GM19463 (cell line): ENCODE results near the gene GRIK4.
A peak's percentile ranks its signal among the peaks of the same experiment; 100 is the strongest.

Experiments used
- ATAC-seq: cut with Tn5 transposase; IDR thresholded peaks from one replicate; pipeline ENCODE4 v1.9.1; 2021; ENCODE audit warnings: mild to moderate bottlenecking, moderate library complexity; ENCODE audit not compliant: unreplicated experiment

Gene GRIK4

DNA sequence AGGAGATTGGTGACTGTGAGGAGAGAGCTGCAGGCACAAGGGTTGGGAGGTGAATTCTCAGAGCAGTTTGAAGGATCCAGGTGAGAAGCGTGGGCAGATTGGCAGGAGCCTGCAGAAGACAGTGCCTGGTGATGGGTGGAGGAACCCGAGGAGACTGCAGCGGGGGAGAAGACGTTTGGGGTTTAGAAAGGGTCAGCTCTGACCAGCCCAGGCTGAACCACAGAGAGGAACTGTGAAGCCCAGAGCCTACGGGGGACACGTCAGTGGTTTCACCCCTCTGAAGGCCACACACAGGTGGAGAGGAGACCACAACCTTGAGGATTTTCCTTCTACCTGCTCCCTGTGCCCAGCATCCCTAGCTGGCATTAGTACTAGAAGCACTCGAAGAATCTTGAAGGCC is 357.5 kb downstream of the GRIK4 start:
- ATAC-seq: no peak

DNA sequence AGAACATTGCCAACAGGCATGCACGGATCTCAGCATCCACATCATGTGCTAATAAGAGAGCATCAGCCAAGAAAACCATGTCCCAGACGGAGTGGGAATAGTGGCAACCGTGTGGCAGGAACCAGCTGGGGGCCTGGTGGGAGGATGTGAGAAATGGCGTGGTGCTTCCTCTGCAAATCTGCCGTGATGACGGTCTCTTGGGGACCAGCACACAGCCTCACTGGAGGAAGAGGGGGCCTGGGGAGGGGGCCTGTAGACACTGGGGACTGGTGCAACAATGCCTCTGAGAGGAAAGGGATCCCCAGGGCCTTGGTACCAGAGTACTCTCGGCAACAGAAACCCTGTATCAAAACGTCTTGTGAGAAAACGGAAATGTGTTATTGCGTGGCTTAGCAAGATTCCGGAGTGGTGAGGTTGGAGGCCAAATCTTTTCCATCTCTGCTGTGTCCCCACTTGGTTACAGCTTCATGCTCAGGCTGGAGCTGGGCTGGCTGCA is 358.0 kb downstream of the GRIK4 start:
- no peak for ATAC-seq

DNA sequence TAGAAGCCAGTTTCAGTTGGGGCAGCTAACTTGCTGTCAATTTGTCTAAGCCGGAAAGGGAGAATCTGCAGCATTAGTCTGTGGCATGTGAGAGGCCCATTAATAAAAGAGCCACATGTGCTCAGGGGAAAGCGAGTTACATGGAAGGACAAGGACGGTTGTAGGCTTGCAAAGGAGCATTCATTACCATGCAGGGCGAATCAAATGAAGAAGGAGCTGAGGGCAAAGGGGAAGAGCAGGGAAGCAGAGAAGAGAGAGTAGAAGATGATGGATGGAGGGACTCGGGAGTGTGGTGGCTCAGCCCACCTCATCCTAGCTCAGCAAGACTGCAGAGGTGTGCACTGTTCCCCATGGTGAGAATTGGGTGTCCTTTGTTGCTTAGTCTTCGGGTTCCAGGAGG is 359.6 kb downstream of the GRIK4 start:
- no peak for ATAC-seq

DNA sequence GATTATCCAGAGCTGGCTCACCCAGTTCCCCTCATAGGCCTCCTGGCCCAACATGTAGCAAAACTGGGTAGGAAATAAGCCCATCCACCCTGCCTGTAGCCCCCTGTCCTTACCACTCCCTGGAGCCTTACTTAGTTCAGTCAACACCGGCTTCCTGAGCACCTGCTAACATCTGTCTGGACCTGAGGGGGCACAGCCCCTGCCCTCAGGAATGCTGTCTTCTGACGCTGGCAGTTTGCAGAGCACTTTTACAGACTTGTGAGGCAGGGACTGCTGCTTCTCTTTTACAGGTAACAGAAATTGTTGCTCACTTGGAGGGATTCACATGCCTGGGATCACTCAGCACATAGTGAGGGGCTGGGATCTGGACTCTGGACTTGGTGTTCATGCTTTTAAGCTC is 360.4 kb downstream of the GRIK4 start:
- no peak for ATAC-seq

DNA sequence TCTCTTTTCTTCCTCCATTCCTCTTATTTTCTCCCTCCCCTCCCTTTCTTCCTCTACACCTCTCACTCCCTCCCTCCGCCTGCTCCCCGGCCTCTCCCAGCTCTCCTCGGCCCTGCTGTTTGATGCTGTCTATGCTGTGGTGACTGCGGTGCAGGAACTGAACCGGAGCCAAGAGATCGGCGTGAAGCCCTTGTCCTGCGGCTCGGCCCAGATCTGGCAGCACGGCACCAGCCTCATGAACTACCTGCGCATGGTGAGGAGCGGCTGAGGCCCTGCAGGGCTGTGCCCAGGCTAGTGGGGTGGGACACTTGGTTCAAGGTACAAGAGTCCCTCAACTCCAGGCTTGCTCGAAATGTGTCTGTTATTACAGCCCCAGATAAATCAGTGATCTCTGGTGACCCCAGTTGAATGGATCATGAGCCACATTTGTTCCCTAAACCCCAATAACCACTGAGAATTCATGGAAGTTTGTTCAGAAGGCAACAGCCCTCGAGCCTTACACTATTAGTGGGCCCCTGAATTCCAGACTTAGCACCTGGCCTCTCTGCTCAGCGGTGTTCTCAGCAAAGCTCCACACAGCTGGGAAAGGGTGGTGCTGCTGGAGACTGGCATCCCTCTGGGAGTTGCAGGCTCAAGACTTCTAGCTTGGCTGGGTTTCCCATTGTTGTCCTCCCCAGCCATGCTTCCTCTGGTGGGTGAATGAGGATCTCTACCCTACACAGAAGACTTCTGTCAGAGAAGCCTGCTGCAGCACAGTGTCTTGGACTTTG is 362.6 kb downstream of the GRIK4 start:
- ATAC-seq: no peak

DNA sequence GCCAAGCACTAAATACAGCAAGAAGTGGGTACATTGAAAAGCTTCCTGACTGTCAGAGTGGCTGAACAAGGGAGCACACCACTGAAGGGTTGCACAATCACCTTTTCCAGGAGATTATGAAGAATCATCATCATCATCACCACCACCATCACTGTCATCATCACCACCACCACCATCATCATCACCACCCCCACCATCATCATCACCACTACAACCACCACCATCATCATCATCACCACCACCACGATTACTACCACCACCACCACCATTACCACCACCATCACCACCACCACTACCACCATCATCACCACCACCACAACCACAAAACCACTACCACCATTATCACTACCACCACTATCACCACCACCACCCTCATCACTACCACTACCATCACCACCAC is 364.4 kb downstream of the GRIK4 start:
- no peak for ATAC-seq

DNA sequence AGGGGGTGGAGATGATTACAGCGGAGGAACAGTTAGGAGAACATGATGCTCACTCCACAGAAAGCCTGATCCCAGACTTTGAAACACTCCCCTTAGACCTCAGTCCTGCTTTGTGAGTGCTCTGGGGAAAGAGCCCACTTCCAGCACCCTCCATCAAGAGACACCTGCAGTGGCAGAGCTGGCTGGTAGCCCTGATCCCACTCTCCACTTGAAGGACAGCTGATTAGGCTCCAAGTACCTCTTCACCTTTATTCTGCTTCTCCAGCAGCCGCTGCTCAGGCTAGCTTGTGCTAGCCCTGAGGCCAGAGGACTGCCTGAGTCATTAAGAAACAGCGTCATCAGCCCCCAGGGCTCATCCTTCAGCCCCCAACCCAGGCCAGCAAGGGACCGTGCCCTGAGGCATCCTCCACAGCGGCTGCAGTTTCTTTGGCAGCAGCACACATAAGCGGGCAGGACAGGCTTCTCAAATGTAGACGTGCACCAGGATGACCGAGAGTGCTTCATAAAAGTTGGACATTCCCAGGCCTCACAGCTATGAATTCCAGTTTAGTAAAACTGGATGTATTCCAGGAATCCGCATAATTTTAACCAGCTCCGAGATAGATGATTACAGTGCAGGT is 366.3 kb downstream of the GRIK4 start:
- no peak for ATAC-seq

DNA sequence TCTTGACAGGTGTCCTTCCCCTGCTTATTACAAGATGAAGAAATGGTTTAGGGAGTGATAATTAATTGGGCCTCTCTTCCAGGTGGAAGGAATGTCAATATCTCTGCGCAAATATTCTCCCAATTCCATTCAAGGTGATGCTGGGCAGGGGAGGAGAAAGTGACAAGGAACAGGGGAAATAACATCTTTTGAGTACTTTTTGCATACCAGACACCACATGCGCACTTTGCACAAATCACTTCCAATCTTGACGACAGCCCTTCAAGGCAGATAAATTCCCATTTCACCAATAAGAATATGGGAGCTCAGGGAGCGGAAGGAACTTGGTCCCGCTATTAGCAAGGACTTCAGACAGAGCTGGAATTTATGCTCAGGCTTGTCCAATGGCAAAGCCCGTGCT is 367.2 kb downstream of the GRIK4 start:
- ATAC-seq: no peak

DNA sequence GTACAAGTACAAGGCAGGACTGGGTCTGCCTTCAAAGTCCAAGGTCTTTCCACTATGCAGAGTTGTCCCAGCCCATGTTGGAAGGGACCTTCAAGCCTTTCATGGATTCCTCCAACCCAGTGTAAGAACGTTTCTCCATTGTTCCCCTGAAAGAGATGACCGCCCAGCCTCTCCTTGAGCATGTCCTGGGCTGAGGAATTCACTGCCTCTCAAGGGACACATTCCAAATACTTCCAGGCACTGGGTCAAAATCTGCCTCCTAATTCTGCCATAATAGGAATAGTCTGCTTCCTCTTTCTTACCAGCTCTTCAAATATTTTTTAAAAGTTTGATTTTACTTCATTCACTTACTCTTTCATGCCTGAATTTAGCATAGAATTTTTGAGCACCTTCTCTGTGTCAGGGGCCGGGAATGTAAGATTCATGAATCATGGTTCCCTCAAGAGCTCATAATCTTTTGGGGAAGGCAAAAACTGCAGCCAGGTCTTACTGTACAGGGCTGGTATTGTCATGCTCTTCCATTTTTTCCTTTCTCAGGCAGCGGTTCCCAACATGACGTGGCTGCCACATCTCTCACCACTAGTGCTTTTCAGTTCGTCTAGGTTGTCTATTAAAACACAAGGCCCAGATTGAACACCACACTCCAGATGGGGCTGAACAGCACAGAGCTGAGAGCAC is 369.1 kb downstream of the GRIK4 start:
- ATAC-seq: no peak

DNA sequence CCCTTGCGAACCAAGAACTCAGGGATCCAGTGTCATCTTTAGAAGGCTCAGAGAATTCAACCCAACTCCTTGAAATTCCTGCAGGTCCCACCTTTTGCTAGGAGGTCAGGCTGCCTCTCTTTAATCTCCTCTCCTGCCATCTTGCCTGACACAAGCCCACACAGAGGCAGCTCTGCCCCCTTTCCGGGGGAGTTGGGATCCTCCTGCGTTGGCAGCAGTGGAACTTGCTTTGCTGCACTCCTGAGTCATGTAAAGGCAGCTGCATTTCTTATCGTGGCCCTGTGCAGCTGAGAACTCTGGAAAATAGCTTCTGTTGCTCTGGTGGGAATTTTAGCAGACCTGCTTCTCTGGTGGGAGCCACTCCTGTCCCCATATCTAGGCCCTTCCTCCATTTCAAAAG is 370.0 kb downstream of the GRIK4 start:
- no peak for ATAC-seq

DNA sequence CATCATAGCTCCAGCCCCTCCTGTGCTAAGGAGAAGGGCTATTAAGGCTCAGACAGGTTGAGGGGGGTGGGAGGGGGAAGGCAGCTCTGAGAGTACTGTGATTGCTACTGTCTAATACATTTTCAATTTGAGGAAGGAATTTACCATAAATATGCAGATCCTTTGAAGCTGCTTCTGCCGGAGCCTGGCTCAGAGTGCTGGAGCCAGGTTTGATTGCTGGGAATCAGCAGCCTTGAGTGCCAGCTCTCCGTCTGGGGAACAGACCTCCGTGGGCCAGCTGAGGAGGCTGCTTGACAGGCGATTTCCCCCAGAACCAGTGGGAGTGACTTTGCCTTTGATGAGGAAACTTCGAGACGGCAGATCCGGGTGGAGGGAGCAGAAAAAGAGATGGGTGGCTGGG is 370.6 kb downstream of the GRIK4 start:
- no peak for ATAC-seq

DNA sequence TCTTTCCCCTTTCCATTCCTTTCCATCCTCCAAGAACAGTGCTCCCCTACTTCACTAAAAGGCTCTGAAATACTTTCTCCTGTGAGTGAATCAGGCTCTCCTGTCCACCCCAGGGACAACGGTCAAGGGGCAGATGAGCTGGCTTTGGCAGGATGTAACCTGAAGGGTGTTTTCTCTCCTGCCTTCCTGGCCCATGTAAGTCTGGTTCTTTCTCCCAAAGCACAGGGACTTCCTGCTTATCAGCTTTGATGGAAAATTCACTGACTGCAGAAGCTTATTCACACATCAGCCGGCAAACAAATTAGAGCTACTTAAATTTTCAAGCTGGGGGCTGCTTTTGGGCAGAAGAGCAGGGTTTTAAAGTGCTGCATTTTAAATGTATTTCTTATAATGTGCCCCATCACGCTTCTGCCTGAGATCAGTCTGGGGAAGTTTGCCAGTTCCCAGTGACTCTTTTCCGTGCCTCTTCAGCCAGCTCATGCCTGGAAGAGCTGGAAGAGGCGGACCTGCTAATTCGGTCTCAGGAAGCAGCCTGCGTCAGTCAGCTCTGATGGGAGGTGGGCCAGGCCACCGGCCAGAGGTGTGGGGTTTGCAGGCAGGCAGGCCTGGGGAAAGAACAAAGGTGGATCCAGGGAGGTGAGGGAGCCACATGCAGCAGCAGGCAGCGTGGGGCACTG is 372.0 kb downstream of the GRIK4 start:
- no peak for ATAC-seq

DNA sequence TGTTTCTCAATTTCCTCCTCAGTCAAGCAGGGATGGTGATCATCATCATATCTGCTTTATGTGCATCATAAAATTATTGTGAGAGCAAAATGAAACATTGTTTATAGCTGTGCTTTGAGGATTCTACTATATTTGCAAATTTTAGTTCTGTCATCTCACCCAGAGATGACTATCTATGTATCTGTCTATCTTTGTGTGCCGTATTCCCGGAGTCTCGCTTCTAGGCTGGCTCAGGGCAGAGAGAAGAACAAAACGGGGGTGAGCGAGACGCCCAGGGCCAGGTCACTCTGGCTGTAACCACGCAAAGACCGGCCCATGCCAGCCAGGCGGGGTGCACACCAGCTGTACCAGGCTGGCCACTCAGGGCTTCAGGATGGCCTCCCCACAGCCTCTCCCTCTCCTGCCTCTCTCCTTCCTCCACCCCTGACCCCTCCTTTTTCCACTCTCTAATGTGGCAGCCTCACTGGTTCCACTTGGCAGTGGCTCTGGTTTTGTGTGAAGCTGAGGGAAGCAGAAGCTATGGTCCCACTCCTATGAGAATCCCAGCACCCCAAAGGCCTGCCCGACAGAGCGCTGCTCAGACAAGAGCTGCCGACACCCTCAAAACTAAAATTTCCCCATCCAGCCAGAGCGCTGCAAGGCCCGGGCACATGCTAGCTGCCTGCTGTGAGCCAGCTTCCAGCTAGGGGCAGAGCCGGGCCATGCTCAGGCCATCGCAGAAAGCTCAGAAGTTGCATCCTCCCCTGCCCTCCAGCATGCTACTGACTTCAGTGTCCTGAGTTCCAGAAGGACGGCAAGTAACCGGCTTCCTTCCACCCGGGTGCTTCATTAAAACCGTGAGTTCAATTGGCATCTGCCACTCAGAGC is 372.8 kb downstream of the GRIK4 start:
- no peak for ATAC-seq

DNA sequence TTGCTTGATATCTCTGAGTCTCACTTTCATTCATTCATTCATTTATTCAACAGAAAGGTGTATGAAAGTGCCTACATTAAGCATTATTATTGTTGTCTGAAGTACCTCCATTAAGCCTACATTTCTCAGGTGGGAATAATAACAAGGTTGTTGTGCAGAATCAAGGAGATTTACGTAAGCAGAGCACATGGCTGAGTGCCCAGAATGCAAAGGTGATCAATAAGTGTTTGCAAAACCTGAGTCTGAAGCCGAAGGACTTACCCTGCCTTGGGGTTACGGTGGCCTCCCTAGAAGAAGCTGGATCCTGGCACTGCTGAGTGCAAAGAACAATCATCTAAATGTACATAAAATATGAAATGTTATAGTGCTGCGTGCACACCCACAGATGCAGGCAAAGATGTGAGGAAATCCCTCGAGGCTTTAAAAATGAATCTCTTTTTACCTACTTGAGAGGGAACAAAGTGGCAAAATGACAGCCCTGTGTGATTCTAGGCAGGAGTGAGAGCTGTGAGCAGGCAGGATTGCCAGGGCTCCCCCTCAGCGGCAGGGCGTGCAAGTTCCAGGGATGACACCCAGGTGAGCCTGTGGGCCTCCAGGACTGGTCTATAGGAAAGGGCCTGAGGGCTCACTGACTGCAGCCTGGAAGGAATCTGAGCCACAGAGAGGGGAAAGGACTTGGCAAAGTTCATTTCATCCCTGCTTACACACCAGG is 379.2 kb downstream of the GRIK4 start:
- no peak for ATAC-seq

DNA sequence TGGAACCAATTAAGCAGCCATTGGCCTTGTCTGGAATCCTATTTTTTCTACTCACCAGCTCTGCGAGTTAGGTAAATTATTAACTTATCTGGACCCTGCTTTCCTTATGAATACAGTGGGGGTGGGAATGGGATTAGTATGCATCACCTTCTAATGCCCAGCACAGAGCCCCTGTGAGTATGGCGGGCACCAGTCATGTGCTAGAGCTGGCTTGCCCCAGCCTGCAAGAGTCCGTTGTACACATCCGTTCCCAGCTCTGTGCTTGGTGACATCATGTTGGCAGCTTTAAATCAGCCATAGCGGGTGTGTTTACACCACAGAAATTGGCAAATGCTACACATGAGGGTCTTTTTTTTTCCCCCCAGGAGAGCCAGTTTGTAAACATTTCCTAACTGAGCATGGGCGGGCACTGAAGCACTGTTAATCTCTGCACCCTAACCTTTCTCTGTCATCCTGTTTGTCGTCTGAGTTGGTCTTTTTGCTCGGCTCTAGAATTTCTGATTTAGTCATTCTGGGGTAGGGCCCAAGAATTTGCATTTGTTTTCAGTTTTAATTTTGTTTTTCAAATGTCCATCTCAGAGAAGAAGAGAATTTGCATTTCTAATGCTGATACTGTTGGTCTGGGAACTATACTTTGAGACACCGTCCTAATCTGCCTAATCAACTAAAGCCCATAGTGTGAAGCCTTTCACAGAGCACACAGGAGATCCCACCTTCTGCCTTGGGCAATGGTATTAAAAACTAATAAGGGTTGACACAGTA is 382.1 kb downstream of the GRIK4 start:
- ATAC-seq: peak; percentile 66

DNA sequence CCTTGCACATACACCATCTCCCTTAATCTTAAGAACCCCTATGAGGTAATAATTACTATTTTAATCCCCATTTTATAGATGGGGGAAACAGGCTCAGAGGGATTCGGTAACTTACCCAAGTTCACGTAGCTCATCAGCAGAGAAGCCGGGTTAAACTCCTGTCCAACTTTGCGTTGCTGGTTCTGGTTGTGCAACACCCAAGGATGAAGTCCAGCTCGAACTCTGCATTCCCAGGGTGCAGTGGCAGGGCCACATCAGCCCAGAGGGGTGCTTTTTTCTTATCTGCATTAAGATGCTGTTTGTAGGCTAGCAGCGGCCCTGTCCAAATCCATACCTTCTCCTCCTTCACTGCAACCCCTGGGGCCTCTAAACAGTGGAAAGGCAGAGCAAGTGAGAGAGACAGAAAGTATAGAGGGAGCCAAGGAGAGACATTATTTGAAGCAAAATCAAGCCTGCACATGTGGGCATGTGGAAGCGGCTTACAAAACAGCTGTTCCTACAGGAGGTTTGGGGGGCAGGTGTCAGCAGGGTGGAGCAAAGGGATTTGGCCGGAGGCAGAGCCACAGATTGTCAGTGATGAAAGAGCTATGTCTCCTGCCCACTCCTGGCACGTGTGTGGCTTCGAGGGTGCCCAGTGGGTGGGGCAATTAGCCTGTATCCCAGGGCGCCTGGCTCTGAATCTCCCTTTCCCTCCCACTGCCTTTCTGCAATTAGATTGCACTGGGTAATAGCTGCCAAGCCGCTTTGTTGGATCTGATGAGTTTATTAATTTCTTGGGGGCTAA is 382.8 kb downstream of the GRIK4 start:
- no peak for ATAC-seq

DNA sequence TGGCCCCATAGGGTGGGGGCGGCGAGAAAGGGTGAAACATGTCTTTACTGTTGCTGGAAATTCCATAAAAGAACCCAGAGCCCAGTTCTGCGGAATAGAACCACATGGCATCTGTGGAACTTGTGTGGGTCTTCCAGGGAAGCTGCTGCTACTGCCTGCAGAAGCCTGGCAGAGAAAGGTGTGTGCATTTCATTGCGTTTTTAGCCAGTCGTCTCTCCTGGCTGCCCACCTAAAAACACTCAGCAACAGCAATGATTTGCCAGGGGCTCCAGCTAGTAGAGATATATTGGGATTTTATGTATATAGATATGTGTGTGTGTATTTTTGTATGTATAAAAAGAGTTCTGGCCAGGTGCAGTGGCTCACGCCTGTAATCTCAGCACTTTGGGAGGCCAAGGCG is 385.1 kb downstream of the GRIK4 start:
- ATAC-seq: no peak

DNA sequence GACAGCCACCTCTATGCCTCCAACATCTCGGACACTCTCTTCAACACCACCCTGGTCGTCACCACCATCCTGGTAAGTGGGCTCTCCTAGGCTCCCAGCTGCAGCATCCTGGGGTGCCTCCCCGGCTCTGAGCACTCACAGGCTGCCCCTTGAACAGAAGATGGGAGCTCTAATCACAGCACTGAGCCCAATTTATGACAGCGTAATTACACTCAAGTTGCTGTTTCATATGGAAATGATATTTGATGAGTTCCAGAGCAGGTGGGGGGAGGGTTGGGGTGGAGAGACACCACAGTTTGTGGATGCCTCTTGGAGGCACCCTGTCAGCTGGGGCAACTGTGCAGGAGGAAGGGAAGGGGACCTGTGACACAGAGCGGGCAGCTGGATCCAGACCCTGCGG is 387.0 kb downstream of the GRIK4 start:
- no peak for ATAC-seq
